Esophagus muscularis mucosa (tissue), 4 donors: ENCODE results near the gene CYP2D6.

ENCODE experiments used
- EP300 ChIP-seq: sonication (generic); formaldehyde crosslinking; IDR thresholded peaks from one replicate; pipeline ENCODE4 v1.6.1; 2017; ENCODE audit warnings: antibody characterized with exemption
- POLR2A ChIP-seq: fragments of 450-650 bp; IDR thresholded peaks from one replicate; pipeline ENCODE4 v1.6.1; 2017; ENCODE audit warnings: antibody characterized with exemption, moderate library complexity, mild to moderate bottlenecking, low read depth
- POLR2AphosphoS5 ChIP-seq, 2 donors: sonication (generic); formaldehyde crosslinking; IDR thresholded peaks; one replicate each; pipeline ENCODE4 v1.6.1; 2017; ENCODE audit warnings: antibody characterized with exemption in 2 of 2
- TF ChIP-seq, protein P1 (sequence below), 3 experiments: fragments of 200-600 bp in 2 of 3; fragments of 450-650 bp in 1 of 3; sonication (generic) in 2 of 3; IDR thresholded peaks; one replicate each; pipeline ENCODE4 v1.5.1; 2017 to 2019; ENCODE audit warnings: antibody characterized with exemption in 3 of 3, mild to moderate bottlenecking in 2 of 3, moderate library complexity in 1 of 3

DNA sequence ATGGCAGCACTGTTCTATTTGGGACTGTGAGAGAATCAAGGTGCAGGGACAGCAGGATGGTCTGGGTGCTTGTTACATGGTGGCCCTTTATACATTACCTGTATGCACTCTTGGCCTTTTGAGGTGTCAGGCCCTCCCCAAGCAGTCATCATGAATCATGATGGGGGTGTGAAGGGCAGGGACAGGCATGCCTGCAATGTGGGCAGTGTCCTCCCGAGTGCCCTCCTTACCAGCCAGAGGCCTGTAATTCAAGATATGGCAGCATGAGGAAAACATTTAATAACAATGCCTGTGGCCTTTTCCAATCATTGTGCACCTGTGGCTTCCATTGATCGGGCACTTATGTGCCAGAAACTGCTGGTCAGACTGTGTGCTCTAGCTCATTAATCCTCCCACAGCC, 25.5 kb upstream of the CYP2D6 start:
- TF ChIP-seq, protein P1, sequence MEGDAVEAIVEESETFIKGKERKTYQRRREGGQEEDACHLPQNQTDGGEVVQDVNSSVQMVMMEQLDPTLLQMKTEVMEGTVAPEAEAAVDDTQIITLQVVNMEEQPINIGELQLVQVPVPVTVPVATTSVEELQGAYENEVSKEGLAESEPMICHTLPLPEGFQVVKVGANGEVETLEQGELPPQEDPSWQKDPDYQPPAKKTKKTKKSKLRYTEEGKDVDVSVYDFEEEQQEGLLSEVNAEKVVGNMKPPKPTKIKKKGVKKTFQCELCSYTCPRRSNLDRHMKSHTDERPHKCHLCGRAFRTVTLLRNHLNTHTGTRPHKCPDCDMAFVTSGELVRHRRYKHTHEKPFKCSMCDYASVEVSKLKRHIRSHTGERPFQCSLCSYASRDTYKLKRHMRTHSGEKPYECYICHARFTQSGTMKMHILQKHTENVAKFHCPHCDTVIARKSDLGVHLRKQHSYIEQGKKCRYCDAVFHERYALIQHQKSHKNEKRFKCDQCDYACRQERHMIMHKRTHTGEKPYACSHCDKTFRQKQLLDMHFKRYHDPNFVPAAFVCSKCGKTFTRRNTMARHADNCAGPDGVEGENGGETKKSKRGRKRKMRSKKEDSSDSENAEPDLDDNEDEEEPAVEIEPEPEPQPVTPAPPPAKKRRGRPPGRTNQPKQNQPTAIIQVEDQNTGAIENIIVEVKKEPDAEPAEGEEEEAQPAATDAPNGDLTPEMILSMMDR (IDR thresholded peaks at IDR 0.05), result no peak
- TF ChIP-seq POLR2A (no peak), EP300 (no peak), POLR2AphosphoS5 (IDR thresholded peaks at IDR 0.05) (no peak)
